Right renal pelvis (tissue), 4 donors: ENCODE data around the gene MZB1. TPM values are rescaled to one million over a fixed set of nuclear protein-coding genes. Genes with fewer than 3 reads are reported as not detected.
A peak's percentile ranks its signal among the peaks of the same experiment; 100 is the strongest.
"Not testable (repeated sequence)": the region's sequence is repeated elsewhere in the genome, so short reads cannot be mapped to it uniquely, and the experiment has no call there.

Experiments used
- DNase-seq, 4 donors: peaks; one replicate each; pipeline ENCODE4 v3.0.0-alpha.2; 2013; ENCODE audit warnings: low read depth in 4 of 4, low spot score in 3 of 4, missing footprints in 1 of 4
- polyA plus RNA-seq, 4 donors: library from polyadenylated mRNA; unstranded; fragments of 120-200 nt; gene quantifications; one replicate each; pipeline ENCODE4 v1.2.1, GENCODE V29; 2013; ENCODE audit not compliant: insufficient read length in 4 of 4

The MZB1 gene
- polyA plus RNA-seq, 4 donors: 0.60 to 0.95 (median 0.72) TPM

- no peak for DNase-seq
Observed at GRCh38 chr5:139410993-139411828, 21.5 kb upstream of the MZB1 start.

- DNase-seq: no peak
Observed at GRCh38 chr5:139410121-139410992, 20.6 kb upstream of the MZB1 start.

- not testable (repeated sequence) for DNase-seq
Observed at GRCh38 chr5:139409116-139409515, 19.4 kb upstream of the MZB1 start.

- DNase-seq: no peak
Observed at GRCh38 chr5:139408191-139408590, 18.5 kb upstream of the MZB1 start.

DNA sequence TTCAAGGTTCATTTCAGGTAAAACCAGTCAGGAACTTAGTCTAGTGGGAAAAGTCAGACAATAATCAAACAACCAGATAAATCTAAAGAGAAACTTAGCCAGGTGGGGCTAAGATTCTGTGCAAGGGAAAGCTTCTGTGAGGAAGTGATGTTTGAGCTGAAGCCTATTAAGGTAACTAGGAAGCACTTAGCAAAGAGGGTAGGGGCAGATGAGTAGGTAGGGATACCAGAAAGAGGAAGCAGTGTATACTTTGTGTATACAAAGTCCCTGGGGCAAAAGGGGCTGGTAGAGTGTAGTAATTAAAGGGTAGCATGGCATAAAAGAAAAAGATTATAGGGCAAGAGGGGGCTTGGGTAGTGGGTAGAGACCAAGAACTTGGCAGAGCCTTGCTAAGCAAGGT lies 17.8 kb upstream of the MZB1 start:
- DNase-seq: no peak

- DNase-seq: no peak
Observed at GRCh38 chr5:139406963-139407362, 17.2 kb upstream of the MZB1 start.

- DNase-seq: no peak
Observed at GRCh38 chr5:139404484-139404840, 14.7 kb upstream of the MZB1 start.

DNA sequence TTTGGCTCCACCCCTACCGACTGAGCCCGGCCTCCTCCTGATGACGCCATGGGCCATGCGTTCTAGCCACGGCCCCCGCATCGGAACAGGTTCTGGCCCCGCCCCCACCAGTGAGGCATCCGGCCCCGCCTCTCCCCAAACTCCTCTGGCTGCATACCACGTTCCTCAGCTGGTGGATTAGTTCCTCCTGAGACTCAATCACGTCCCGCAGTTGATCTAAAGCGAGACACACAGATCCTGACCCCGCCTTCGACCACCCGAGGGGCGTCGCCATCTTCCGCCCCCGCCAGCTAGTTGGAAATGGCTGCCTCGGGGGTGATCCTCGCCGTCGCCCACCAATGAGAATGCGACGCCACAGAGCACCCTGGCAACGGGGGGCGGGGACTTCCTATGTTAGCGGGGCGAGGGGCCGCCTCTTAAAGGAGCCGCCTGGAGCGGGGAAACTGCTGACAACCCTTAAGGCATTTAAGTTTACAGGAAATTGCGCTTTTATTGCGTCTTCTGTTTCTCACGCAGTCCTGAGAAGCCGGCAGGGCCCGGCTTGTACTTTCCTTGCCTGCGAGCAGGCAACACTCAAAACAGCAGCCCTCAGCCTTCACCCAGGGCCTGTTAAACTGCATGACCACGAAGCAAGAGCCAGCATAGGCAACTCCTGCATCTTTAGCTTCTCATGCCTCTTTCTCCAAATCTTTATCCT lies 14.2 kb upstream of the MZB1 start, which contains the start of gene SPATA24:
TSS of gene SPATA24 (minus strand) at position 303 of the 697 bp plus-strand sequence. CDS start at position 274, 29 bp downstream.
- peak; percentile 95 to 98 (median 96) for DNase-seq

DNA sequence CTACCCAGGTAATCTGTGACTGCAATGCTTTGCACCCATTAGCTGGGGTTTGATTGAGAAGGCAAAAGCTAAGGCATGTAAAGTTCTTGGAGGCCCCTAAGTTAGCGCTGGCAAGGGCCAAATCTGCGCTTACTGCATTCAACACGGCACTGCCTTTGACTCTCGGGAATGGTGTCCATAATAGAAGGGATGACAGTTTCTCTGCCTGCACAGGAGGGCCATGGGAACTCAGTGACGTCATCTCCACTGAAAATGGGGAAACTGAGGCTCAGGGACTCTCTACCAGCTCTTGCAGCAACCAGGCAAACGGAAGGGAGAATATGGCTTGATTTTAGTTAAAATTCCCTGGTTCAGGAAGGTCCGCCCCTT lies 13.7 kb upstream of the MZB1 start:
- DNase-seq: no peak

DNA sequence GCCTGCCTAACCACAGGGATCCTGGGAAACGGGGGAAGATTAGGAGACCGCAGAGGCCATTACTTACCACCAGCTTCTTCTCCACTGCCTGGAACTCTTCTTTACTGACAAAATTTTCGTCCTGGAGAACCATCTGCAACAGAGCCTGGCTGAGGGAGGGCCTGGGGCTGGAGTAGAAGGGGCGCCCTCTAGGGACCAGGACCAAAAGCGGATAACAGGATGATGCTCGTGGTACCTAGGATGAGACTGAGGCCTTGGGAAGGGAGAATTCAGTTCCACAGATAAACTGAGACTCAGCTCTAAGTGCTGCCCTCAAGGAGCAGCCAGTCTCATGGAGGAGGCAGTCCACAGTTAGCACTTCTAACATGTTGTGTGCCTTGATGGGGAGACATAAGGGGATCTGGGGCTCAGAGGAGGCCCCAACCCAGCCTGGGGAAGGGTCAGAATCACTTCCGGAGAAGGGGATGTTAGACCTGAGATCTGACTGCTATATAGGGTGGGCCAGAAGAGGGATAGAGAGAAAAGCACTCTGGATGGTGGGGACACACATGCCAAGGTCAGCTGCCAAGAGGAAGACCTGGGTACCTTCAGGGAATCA lies 12.9 kb upstream of the MZB1 start:
- no peak for DNase-seq

- no peak for DNase-seq
Observed at GRCh38 chr5:139401546-139401945, 11.8 kb upstream of the MZB1 start.

- DNase-seq: no peak
Observed at GRCh38 chr5:139399501-139400121, 9.9 kb upstream of the MZB1 start.

DNA sequence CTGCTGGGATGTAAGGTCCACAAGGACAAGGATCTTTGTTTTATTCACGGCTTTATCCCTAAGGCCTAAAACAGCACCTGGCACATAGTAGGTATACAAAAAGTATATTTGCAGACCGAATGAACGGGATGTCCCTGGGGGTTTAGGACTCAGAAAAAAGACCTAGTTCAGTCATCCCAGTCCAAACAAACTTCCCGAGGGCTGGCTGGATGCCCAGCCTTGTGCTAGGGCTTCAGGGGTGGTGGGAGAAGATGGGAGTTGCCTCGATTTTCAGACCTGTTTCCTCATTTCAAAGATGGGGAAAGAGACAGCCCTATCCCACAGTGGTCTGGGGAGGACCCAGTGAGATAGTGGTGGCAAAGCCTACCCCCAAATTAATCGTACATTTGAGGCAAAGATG lies 8.2 kb upstream of the MZB1 start:
- no peak for DNase-seq

GRCh38 chr5:139396691-139397090 lies 7.0 kb upstream of the MZB1 start:
- DNase-seq: no peak

- DNase-seq: no peak
Observed at GRCh38 chr5:139395844-139396640, 6.3 kb upstream of the MZB1 start.

DNA sequence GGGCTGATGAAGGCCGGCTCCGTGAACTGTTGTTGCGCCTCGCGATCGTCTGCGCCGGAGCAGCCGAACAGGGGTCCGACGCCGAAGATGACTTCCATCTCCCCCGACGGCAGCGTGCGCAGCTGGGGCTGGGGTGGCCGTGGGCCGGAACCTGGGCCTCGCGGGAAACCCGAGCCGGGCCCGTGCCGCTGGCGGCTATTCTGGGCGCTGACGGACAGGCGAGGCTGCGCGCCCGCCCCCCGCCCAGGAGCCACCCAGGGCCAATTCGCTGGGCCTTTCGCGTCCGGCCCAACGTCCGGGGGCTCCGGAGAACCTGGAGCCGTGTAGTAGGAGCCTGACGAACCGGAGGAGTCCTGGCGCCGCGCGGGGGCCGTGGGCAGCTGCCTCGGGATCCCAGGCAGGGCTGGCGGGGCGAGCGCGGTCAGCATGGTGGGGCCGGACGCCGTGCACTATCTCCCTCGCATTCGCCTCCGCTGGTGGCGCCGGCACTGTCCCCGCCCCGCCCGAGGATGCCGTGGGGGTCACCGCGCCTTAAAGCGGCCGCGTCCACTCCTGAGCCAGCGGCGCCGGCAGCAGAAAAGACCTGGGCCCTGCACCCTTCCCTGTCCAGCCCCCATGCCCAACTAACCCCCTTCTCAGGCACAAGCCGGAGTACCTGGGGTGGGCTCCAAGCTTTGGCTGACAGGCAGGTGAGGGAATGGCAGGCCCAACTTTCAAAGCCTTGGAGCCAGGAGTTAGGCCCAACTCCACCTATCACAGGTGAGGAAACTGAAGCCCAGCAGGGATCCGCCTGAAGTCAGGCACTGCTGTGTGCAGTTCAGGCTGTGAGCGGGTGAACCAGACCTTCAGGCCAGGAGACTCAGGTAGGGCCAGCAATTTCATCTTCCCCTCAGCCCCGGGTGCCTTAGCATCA lies 5.2 kb upstream of the MZB1 start, which contains the start of gene PROB1:
TSS of gene PROB1 (minus strand) at position 451 of the 913 bp plus-strand sequence. CDS start at position 428, 23 bp downstream.
- DNase-seq: no peak

- DNase-seq: no peak
Observed at GRCh38 chr5:139394123-139394653, 4.5 kb upstream of the MZB1 start.
